Measurements from ENCODE around the gene C3orf80. TPM values are rescaled to one million over a fixed set of nuclear protein-coding genes. Genes with fewer than 3 reads are reported as not detected.
A peak's percentile ranks its signal among the peaks of the same experiment; 100 is the strongest.

Gene C3orf80
- total and polyA plus RNA-seq, 2 donors (not counting 1 experiment from before 2014, with no cell fraction given): 0.02 to 0.33 TPM

GRCh38 chr3:160257606-160258005, 32.4 kb downstream of the C3orf80 start:
- Histone ChIP-seq H2AFZ (ENCODE audit: low read length) (no peak overlapping the region), H3K27ac (ENCODE audit: insufficient read depth, low read length) (no peak overlapping the region), H3K9me3 (ENCODE audit: control insufficient read depth, insufficient read depth, low read depth, low read length) (no peaks in the 10 kb centered on the region), H4K20me1 (ENCODE audit: control insufficient read depth, extremely low read depth, insufficient read depth, low read length) (no peaks in the 10 kb centered on the region), H3K9ac (ENCODE audit: insufficient read depth, low read length) (no peak overlapping the region), H3K4me3 (replicated peaks in 1 of 4; ENCODE audit: control extremely low read depth in 1 of 4, insufficient read depth in 1 of 4, low read depth in 3 of 4, low read length in 4 of 4) (no peak overlapping the region), H3K79me2 (ENCODE audit: control insufficient read depth, insufficient read depth, low read length) (no peaks in the 10 kb centered on the region), H3K4me2 (ENCODE audit: extremely low read depth, insufficient read depth, low read length) (no peak overlapping the region), H3K27me3 (ENCODE audit: control insufficient read depth, insufficient read depth, low read length) (no peaks in the 10 kb centered on the region), H3K4me1 (ENCODE audit: control insufficient read depth, extremely low read depth, insufficient read depth, low read length) (no peaks in the 10 kb centered on the region), H3K36me3 (ENCODE audit: control insufficient read depth, insufficient read depth, low read length) (no peaks in the 10 kb centered on the region)
- DNase-seq (ENCODE audit: low read depth in 2 of 2): no peak
- no peak for TF ChIP-seq EZH2 (IDR thresholded peaks at IDR 0.05; ENCODE audit: low read length, missing control alignments)

- no peaks in the 10 kb centered on the region for H3K4me1 ChIP-seq (ENCODE audit: control insufficient read depth, extremely low read depth, insufficient read depth, low read length)
- no peaks in the 10 kb centered on the region for H3K27me3 ChIP-seq (ENCODE audit: control insufficient read depth, insufficient read depth, low read length)
- TF ChIP-seq EZH2 (IDR thresholded peaks at IDR 0.05; ENCODE audit: low read length, missing control alignments): no peak
- no peak for TF ChIP-seq CTCF (conservative IDR thresholded peaks at IDR 0.05 in 1 of 2, IDR thresholded peaks at IDR 0.05 in 1 of 2; ENCODE audit: low read depth in 1 of 2, low read length in 2 of 2)
- no peak overlapping the region for H3K4me3 ChIP-seq (replicated peaks in 1 of 4; ENCODE audit: control extremely low read depth in 1 of 4, insufficient read depth in 1 of 4, low read depth in 3 of 4, low read length in 4 of 4)
- no peak overlapping the region for H3K4me2 ChIP-seq (ENCODE audit: extremely low read depth, insufficient read depth, low read length)
- H3K9ac ChIP-seq (ENCODE audit: insufficient read depth, low read length): no peak overlapping the region
- H3K79me2 ChIP-seq (ENCODE audit: control insufficient read depth, insufficient read depth, low read length): no peaks in the 10 kb centered on the region
- H2AFZ ChIP-seq (ENCODE audit: low read length): no peak overlapping the region
- H3K9me3 ChIP-seq (ENCODE audit: control insufficient read depth, insufficient read depth, low read depth, low read length): no peaks in the 10 kb centered on the region
- H3K27ac ChIP-seq (ENCODE audit: insufficient read depth, low read length): no peak overlapping the region
- H4K20me1 ChIP-seq (ENCODE audit: control insufficient read depth, extremely low read depth, insufficient read depth, low read length): no peaks in the 10 kb centered on the region
- no peaks in the 10 kb centered on the region for H3K36me3 ChIP-seq (ENCODE audit: control insufficient read depth, insufficient read depth, low read length)
- peak; percentile 22 to 36 for DNase-seq (ENCODE audit: low read depth in 2 of 2)
Measured at GRCh38 chr3:160259589-160259988, 34.4 kb downstream of the C3orf80 start.

GRCh38 chr3:160260587-160261270, 35.5 kb downstream of the C3orf80 start:
- Histone ChIP-seq H3K79me2 (ENCODE audit: control insufficient read depth, insufficient read depth, low read length) (no peaks in the 10 kb centered on the region), H2AFZ (ENCODE audit: low read length) (no peak overlapping the region), H4K20me1 (ENCODE audit: control insufficient read depth, extremely low read depth, insufficient read depth, low read length) (no peaks in the 10 kb centered on the region), H3K9ac (ENCODE audit: insufficient read depth, low read length) (no peak overlapping the region), H3K27ac (ENCODE audit: insufficient read depth, low read length) (no peak overlapping the region), H3K4me2 (ENCODE audit: extremely low read depth, insufficient read depth, low read length) (peak overlapping the region; percentile 68), H3K27me3 (ENCODE audit: control insufficient read depth, insufficient read depth, low read length) (no peaks in the 10 kb centered on the region), H3K4me1 (ENCODE audit: control insufficient read depth, extremely low read depth, insufficient read depth, low read length) (no peaks in the 10 kb centered on the region), H3K4me3 (replicated peaks in 1 of 4; ENCODE audit: control extremely low read depth in 1 of 4, insufficient read depth in 1 of 4, low read depth in 3 of 4, low read length in 4 of 4) (peak overlapping the region in 1 of 4 experiments; percentile 22), H3K36me3 (ENCODE audit: control insufficient read depth, insufficient read depth, low read length) (no peaks in the 10 kb centered on the region), H3K9me3 (ENCODE audit: control insufficient read depth, insufficient read depth, low read depth, low read length) (no peaks in the 10 kb centered on the region)
- no peak for DNase-seq (ENCODE audit: low read depth in 2 of 2)
- TF ChIP-seq CTCF (conservative IDR thresholded peaks at IDR 0.05 in 1 of 2, IDR thresholded peaks at IDR 0.05 in 1 of 2; ENCODE audit: low read depth in 1 of 2, low read length in 2 of 2): no peak
- no peak for TF ChIP-seq EZH2 (IDR thresholded peaks at IDR 0.05; ENCODE audit: low read length, missing control alignments)

All from fibroblast of lung (primary cell).